Skeletal muscle cell (primary cell): ENCODE data around the gene EPHA8.

ENCODE experiments used
- DNase-seq: peaks from one replicate; pipeline ENCODE4 v3.0.0-alpha.2; 2010; ENCODE audit warnings: low read depth
- H3K4me3 ChIP-seq: 2 replicates; pipeline ENCODE4 v1.5.1; 2011; ENCODE audit warnings: low read depth, mild to moderate bottlenecking, control low read depth, low read length, moderate library complexity

Gene EPHA8

GRCh38 chr1:22562584-22563583 lies at the start of gene EPHA8:
TSS of gene EPHA8 (plus strand) at chr1:22563489. CDS start at chr1:22563636, 147 bp downstream.
- H3K4me3 ChIP-seq = no peak within 1 kb of the TSS
- DNase-seq = no peak

- no peak for DNase-seq
- no peak overlapping the region for H3K4me3 ChIP-seq
Observed at GRCh38 chr1:22516906-22517571, 46.2 kb upstream of the EPHA8 start.

- no peak overlapping the region for H3K4me3 ChIP-seq
- no peak for DNase-seq
Observed at GRCh38 chr1:22517956-22518355, 45.3 kb upstream of the EPHA8 start.

- H3K4me3 ChIP-seq = no peak overlapping the region
- no peak for DNase-seq
Observed at GRCh38 chr1:22518379-22518778, 44.9 kb upstream of the EPHA8 start.

- no peak overlapping the region for H3K4me3 ChIP-seq
- no peak for DNase-seq
Observed at GRCh38 chr1:22520871-22521270, 42.4 kb upstream of the EPHA8 start.

GRCh38 chr1:22521692-22522091 lies 41.6 kb upstream of the EPHA8 start:
- H3K4me3 ChIP-seq = no peak overlapping the region
- DNase-seq = no peak

- H3K4me3 ChIP-seq = no peak overlapping the region
- DNase-seq = no peak
Observed at GRCh38 chr1:22522221-22522743, 41.0 kb upstream of the EPHA8 start.

- no peak overlapping the region for H3K4me3 ChIP-seq
- DNase-seq = no peak
Observed at GRCh38 chr1:22524481-22524880, 38.8 kb upstream of the EPHA8 start.

GRCh38 chr1:22525211-22525610 lies 38.1 kb upstream of the EPHA8 start:
- no peak for DNase-seq
- no peak overlapping the region for H3K4me3 ChIP-seq

- no peak for DNase-seq
- no peak overlapping the region for H3K4me3 ChIP-seq
Observed at GRCh38 chr1:22525646-22526045, 37.6 kb upstream of the EPHA8 start.

- no peak for DNase-seq
- no peak overlapping the region for H3K4me3 ChIP-seq
Observed at GRCh38 chr1:22526098-22526497, 37.2 kb upstream of the EPHA8 start.

GRCh38 chr1:22526677-22527076 lies 36.6 kb upstream of the EPHA8 start:
- H3K4me3 ChIP-seq = no peak overlapping the region
- DNase-seq = no peak

GRCh38 chr1:22527122-22527521 lies 36.2 kb upstream of the EPHA8 start:
- no peak for DNase-seq
- H3K4me3 ChIP-seq = no peak overlapping the region

GRCh38 chr1:22527555-22528296 lies 35.6 kb upstream of the EPHA8 start:
- no peak overlapping the region for H3K4me3 ChIP-seq
- no peak for DNase-seq

GRCh38 chr1:22528451-22528850 lies 34.8 kb upstream of the EPHA8 start:
- H3K4me3 ChIP-seq = no peak overlapping the region
- no peak for DNase-seq

GRCh38 chr1:22529901-22530621 lies 33.2 kb upstream of the EPHA8 start:
- no peak for DNase-seq
- H3K4me3 ChIP-seq = no peak overlapping the region

- H3K4me3 ChIP-seq = no peak overlapping the region
- DNase-seq = no peak
Observed at GRCh38 chr1:22530715-22531114, 32.6 kb upstream of the EPHA8 start.

GRCh38 chr1:22531251-22531650 lies 32.0 kb upstream of the EPHA8 start:
- no peak overlapping the region for H3K4me3 ChIP-seq
- DNase-seq = no peak

GRCh38 chr1:22533244-22533895 lies 29.9 kb upstream of the EPHA8 start:
- DNase-seq = no peak
- H3K4me3 ChIP-seq = no peak overlapping the region
